Measurements from ENCODE around the gene ANXA11. TPM values are rescaled to one million over a fixed set of nuclear protein-coding genes. Genes with fewer than 3 reads are reported as not detected.

ANXA11 gene
- polyA plus RNA-seq, 1 experiment = 161 TPM

DNA sequence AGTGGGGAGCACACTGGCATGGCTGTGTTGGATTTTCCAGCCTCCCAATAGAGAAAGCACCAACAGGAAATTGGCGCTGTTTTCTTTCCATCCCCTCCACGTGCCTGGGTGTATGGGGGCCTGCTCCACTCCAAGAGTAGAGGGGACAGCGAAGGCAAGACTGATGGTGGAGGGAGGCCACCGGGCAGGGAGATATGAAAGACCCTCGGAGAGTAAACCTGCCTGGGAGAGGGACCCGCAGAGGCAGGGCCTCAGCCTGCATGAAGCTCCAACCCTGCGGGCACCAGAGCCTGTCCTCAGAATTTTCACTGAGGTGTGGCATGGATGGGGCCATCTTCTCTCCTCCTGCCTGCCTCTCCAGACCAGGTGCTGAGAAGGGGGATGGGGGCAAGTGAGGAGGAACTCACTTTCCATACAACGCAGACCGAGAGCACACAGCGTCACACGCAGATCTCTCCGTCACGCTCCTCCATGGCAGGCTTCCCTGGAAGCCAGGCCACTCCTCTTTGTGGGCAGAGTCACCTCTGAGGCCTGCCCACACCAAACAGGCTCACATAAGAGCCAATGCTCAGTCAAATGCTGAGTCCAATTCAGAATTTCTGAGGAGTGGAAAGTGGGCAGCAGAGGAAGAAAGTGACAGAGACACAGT, 18.8 kb downstream of the ANXA11 start:
- Histone ChIP-seq H3K4me3 (ENCODE audit: low read depth, low read length) (no peak overlapping the region), H3K27me3 (ENCODE audit: control insufficient read depth, insufficient read depth, low read length) (no peaks in the 10 kb centered on the region), H3K27ac (ENCODE audit: low read depth, low read length) (no peak overlapping the region), H3K9me3 (ENCODE audit: control insufficient read depth, insufficient read depth, low read length) (no peaks in the 10 kb centered on the region; the same call in 1 of the 2 replicates)
- TF ChIP-seq, protein P1, sequence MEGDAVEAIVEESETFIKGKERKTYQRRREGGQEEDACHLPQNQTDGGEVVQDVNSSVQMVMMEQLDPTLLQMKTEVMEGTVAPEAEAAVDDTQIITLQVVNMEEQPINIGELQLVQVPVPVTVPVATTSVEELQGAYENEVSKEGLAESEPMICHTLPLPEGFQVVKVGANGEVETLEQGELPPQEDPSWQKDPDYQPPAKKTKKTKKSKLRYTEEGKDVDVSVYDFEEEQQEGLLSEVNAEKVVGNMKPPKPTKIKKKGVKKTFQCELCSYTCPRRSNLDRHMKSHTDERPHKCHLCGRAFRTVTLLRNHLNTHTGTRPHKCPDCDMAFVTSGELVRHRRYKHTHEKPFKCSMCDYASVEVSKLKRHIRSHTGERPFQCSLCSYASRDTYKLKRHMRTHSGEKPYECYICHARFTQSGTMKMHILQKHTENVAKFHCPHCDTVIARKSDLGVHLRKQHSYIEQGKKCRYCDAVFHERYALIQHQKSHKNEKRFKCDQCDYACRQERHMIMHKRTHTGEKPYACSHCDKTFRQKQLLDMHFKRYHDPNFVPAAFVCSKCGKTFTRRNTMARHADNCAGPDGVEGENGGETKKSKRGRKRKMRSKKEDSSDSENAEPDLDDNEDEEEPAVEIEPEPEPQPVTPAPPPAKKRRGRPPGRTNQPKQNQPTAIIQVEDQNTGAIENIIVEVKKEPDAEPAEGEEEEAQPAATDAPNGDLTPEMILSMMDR (IDR thresholded peaks at IDR 0.05; ENCODE audit: low read depth, low read length) = no peak
- no peak for DNase-seq (ENCODE audit: low read depth, low spot score)
- ChIA-PET CTCF (no interaction called here), POLR2A (no interaction called here)

DNA sequence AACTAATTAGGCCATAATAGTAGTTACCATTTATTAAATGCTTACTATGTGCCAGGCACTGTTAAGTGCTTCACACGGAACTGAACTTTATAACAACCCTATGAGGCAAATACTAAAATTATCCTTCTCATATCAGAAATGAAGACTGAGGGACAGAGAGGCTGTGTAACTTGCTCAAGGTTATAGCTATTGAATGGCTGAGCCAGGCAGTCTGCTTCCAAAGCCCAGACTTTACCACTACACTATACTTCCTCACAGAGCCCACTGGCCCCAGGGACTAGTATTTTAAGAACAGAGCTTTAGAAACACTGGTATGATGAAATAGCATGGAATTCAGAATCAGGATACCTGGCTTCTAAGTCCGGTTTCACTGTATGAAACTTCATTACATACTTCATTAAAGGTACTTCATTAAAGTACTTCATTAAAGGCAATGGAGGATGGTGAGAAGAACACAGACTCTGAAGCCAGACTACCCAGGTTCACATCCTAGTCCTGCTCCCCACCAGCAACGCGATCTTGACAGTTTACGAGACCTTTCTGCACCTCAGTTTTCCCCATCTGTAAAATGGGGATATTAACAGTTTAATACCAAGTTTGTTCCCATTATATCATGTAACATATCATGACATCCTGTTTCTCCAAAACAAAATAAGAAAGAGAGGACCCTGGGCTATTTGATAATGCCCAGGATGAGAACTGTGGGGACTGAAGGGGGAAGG, 19.6 kb downstream of the ANXA11 start:
- no peaks in the 10 kb centered on the region; the same call in 1 of the 2 replicates for H3K9me3 ChIP-seq (ENCODE audit: control insufficient read depth, insufficient read depth, low read length)
- no peak overlapping the region for H3K4me3 ChIP-seq (ENCODE audit: low read depth, low read length)
- TF ChIP-seq, protein P1 (IDR thresholded peaks at IDR 0.05; ENCODE audit: low read depth, low read length) = no peak
- H3K27ac ChIP-seq (ENCODE audit: low read depth, low read length) = no peak overlapping the region
- no peaks in the 10 kb centered on the region for H3K27me3 ChIP-seq (ENCODE audit: control insufficient read depth, insufficient read depth, low read length)
- CTCF ChIA-PET = interaction anchor here (1.5 kb wide), 1 partner anchor 42 kb away, joined by 6 read pairs; no protein-coding TSS in a partner anchor
- POLR2A ChIA-PET = no interaction called here
- no peak for DNase-seq (ENCODE audit: low read depth, low spot score)

GRCh38 chr10:80184291-80184690, 21.0 kb downstream of the ANXA11 start:
- TF ChIP-seq, protein P1 (IDR thresholded peaks at IDR 0.05; ENCODE audit: low read depth, low read length) = no peak
- no peaks in the 10 kb centered on the region for H3K27me3 ChIP-seq (ENCODE audit: control insufficient read depth, insufficient read depth, low read length)
- no peak for DNase-seq (ENCODE audit: low read depth, low spot score)
- H3K4me3 ChIP-seq (ENCODE audit: low read depth, low read length) = no peak overlapping the region
- H3K27ac ChIP-seq (ENCODE audit: low read depth, low read length) = no peak overlapping the region
- ChIA-PET POLR2A (interaction anchor here (0.7 to 1.1 kb wide), 3 partner anchors 16 to 25 kb away, joined by 3 to 4 read pairs (median 3); no protein-coding TSS in a partner anchor), CTCF (interaction anchor here (0.8 to 1.5 kb wide), 3 partner anchors 16 to 40 kb away, joined by 3 to 6 read pairs (median 4); no protein-coding TSS in a partner anchor)
- no peaks in the 10 kb centered on the region; the same call in 1 of the 2 replicates for H3K9me3 ChIP-seq (ENCODE audit: control insufficient read depth, insufficient read depth, low read length)

DNA sequence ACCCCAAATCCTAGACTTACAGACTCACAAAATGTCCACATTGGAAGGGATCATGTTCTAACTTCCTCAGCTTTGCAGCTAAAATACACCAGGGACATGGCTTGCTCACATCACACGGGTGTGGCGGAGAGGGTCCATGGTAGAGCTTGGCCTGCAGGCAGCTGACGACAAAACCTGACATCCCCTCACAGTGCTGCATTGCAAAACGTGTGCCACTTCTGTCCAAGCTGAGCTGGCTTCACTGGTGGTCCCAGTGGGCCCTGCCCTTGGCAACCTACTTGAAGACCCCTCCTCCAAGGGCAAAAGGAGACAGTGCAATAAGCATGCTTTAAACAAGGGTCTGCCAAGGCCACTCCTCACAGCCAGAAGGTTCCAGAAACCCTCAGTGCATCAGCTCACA, 21.9 kb downstream of the ANXA11 start:
- no peak overlapping the region for H3K27ac ChIP-seq (ENCODE audit: low read depth, low read length)
- no peaks in the 10 kb centered on the region; the same call in 1 of the 2 replicates for H3K9me3 ChIP-seq (ENCODE audit: control insufficient read depth, insufficient read depth, low read length)
- no peak overlapping the region for H3K4me3 ChIP-seq (ENCODE audit: low read depth, low read length)
- no peaks in the 10 kb centered on the region for H3K27me3 ChIP-seq (ENCODE audit: control insufficient read depth, insufficient read depth, low read length)
- no peak for DNase-seq (ENCODE audit: low read depth, low spot score)
- POLR2A ChIA-PET = no interaction called here
- CTCF ChIA-PET = interaction anchor here (1.0 kb wide), 1 partner anchor 16 kb away, joined by 3 read pairs; no protein-coding TSS in a partner anchor
- TF ChIP-seq, protein P1 (IDR thresholded peaks at IDR 0.05; ENCODE audit: low read depth, low read length) = no peak

GRCh38 chr10:80182986-80183385, 22.4 kb downstream of the ANXA11 start:
- no peaks in the 10 kb centered on the region; the same call in 1 of the 2 replicates for H3K9me3 ChIP-seq (ENCODE audit: control insufficient read depth, insufficient read depth, low read length)
- POLR2A ChIA-PET = no interaction called here
- CTCF ChIA-PET = interaction anchor here (1.0 kb wide), 1 partner anchor 17 kb away, joined by 3 read pairs; no protein-coding TSS in a partner anchor

More at GRCh38 chr10:80182986-80183385, 22.4 kb downstream of the ANXA11 start:
- Histone ChIP-seq H3K4me3 (ENCODE audit: low read depth, low read length) (no peak overlapping the region), H3K27me3 (ENCODE audit: control insufficient read depth, insufficient read depth, low read length) (no peaks in the 10 kb centered on the region), H3K27ac (ENCODE audit: low read depth, low read length) (peak overlapping the region; percentile 21)
- TF ChIP-seq, protein P1 (IDR thresholded peaks at IDR 0.05; ENCODE audit: low read depth, low read length) = no peak
- DNase-seq (ENCODE audit: low read depth, low spot score) = no peak

All from AG04450 (cell line).